Stimulated activated CD8-positive, alpha-beta memory T cell treated with anti-CD3 and anti-CD28 coated beads, Interleukin-2, amount 100 ng/mL, for 1 hour (primary cell): ENCODE results near the gene TXNDC12.

Experiments used
- DNase-seq, 2 donors: peaks; one replicate each; pipeline ENCODE4 v3.0.0-alpha.2; 2020; ENCODE audit warnings: low read depth in 2 of 2

TXNDC12 gene

GRCh38 chr1:51998701-51999100 is 56.3 kb downstream of the TXNDC12 start:
- no peak for DNase-seq

- no peak for DNase-seq
Observed at GRCh38 chr1:51997974-51998382, 57.0 kb downstream of the TXNDC12 start.

DNA sequence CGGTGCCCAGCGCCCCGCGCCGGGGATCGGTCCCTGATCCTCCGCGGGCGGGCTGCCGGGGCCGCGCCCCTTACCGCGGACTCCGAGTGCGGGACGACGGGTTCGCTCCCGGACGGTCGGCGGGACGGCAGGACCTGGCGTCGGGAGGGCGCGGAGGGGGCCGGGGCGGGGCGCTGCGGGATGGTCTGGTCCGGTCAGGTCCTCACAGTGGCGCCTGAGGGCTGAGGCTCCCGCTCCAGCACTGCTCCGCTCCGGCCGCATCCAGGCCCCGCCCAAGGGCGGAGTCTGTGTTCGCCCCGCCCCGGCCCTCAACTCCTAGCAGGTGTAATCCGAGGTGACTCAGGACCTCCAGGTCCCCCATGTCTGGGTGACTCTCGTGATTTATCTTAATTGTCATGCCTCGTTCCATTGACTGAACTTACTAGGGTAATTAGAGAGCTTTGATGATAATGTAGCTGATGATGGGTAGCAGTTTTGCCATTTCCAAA is 64.5 kb downstream of the TXNDC12 start, which contains the start of gene RAB3B:
Gene RAB3B, minus strand, starts transcription at position 223 of the 488 bp plus-strand sequence. CDS start 13,583 bp downstream, outside the sequence.
- DNase-seq: peak; percentile 68

- no peak for DNase-seq
Observed at GRCh38 chr1:51989582-51990477, 65.2 kb downstream of the TXNDC12 start.

- DNase-seq: no peak
Observed at GRCh38 chr1:51988254-51988653, 66.7 kb downstream of the TXNDC12 start.

- no peak for DNase-seq
Observed at GRCh38 chr1:51986718-51987117, 68.3 kb downstream of the TXNDC12 start.

DNA sequence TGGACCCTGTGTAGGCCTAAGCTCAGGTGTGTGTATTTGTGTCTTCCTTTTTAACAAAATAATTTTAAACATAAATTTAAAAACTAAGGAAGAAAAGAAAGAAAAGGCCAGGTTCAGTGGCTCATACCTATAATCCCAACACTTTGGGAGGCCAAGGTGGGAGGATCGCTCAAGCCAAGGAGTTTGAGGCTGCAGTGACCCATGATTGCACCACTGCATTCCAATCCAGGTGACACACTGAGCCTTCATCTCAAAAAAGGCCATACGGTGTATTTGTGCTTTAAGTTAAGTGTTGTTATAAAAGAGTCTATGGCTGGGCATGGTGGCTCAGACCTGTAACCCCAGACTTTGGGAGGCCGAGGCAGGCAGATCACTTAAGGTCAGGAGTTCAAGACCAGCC is 72.8 kb downstream of the TXNDC12 start:
- DNase-seq: no peak

DNA sequence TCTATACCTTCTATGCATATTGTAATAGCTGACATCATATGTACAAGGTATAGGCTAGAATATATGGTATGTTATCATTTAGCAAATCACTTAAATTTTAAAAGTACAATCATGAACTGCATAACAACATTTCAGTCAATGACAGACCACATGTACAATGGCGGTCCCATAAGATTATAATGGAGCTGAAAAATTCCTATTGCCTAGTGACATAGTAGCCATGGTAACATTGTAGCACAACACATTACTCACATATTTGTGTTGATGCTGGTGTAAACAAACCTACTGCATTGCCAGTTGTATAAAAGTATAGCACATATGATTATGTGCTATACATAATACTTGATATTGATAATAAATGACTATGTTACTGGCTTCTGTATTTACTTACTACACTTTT is 73.4 kb downstream of the TXNDC12 start:
- DNase-seq: no peak

DNA sequence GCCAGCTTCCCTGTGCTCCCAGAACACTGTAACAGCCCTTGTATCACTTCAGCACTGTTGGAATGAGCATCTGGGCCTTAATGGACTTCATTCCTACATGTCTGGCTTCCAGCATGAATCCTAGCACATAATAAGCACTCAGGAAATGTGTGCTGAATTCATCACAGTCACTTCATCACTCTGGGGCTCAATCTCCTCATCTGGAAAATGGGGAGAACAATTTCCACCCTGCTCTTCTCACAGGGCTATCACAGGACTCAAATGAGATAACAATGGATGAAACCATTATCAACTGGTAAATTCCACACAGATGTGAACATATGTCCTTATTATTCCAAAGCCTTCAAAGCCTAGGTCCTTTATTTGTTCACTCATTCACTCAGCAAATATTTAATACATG is 76.9 kb downstream of the TXNDC12 start:
- no peak for DNase-seq

- DNase-seq: no peak
Observed at GRCh38 chr1:51976846-51977602, 78.0 kb downstream of the TXNDC12 start.

- DNase-seq: no peak
Observed at GRCh38 chr1:51973587-51974474, 81.2 kb downstream of the TXNDC12 start.
